HCT116 (cell line): Measurements from ENCODE around the gene RASA2. TPM values are rescaled to one million over a fixed set of nuclear protein-coding genes. Genes with fewer than 3 reads are reported as not detected.

Source experiments
- total RNA-seq: library from RNA; stranded (reverse); gene quantifications from one replicate; pipeline ENCODE4 v1.2.1, GENCODE V29; 2021; ENCODE audit not compliant: unreplicated experiment

Gene RASA2
- total RNA-seq, 1 experiment from 2014 or later = 12.8 TPM

Other genes with a start within 250 kb of the RASA2 start
- 33.5 TPM for gene ZBTB38, start 118.5 kb upstream of the RASA2 start, total RNA-seq